Transverse colon (tissue), 4 donors: ENCODE measurements around the gene CFAP299. TPM values are rescaled to one million over a fixed set of nuclear protein-coding genes. Genes with fewer than 3 reads are reported as not detected.

ENCODE experiments used
- DNase-seq: peaks from one replicate; pipeline ENCODE4 v3.0.0-alpha.2; 2019
- H3K27ac ChIP-seq, 4 donors: fragments of 200-600 bp; sonication (generic); 2 replicates each; pipeline ENCODE4 v1.5.1; 2016 to 2018; ENCODE audit warnings: inconsistent platforms in 4 of 4
- H3K27me3 ChIP-seq: fragments of 200-600 bp; sonication (generic); 2 replicates; pipeline ENCODE4 v1.5.1; 2017; ENCODE audit warnings: inconsistent platforms
- H3K36me3 ChIP-seq, 4 donors: fragments of 200-600 bp; sonication (generic); 2 replicates each; pipeline ENCODE4 v1.5.1; 2017 to 2019; ENCODE audit warnings: inconsistent platforms in 4 of 4
- H3K4me1 ChIP-seq, 4 donors: fragments of 200-600 bp; sonication (generic); 2 replicates each; pipeline ENCODE4 v1.5.1; 2017 to 2020; ENCODE audit warnings: inconsistent platforms in 4 of 4
- H3K4me3 ChIP-seq, 4 donors: fragments of 200-600 bp; sonication (generic); 1 replicate in 1 of 4; 2 replicates in 3 of 4; pipeline versions ENCODE4 v1.5.1 to v1.6.1; 2017 to 2019; ENCODE audit warnings: inconsistent platforms in 4 of 4
- H3K9me3 ChIP-seq, 2 donors: fragments of 200-600 bp; sonication (generic); 2 replicates each; pipeline ENCODE4 v1.5.1; 2017 to 2019; ENCODE audit warnings: inconsistent platforms in 2 of 2
- EP300 ChIP-seq: sonication (generic); formaldehyde crosslinking; IDR thresholded peaks from one replicate; pipeline ENCODE4 v1.6.1; 2017; ENCODE audit warnings: antibody characterized with exemption, low read depth
- POLR2A ChIP-seq: fragments of 450-650 bp; IDR thresholded peaks from one replicate; pipeline ENCODE4 v1.6.1; 2016; ENCODE audit warnings: antibody characterized with exemption, mild to moderate bottlenecking, moderate library complexity
- POLR2AphosphoS5 ChIP-seq, 3 donors: sonication (generic); formaldehyde crosslinking; IDR thresholded peaks; one replicate each; pipeline ENCODE4 v1.6.1; 2016; ENCODE audit warnings: antibody characterized with exemption in 3 of 3
- WGBS, 2 donors: methylation state at CpG; one replicate each; pipeline ENCODE4 v1.1.5; 2018; ENCODE audit warnings: low coverage in 1 of 2; 5-methylcytosine and 5-hydroxymethylcytosine counted together
- in situ Hi-C, 4 donors: fragments of 200-750 bp; cut with MboI; loops; one replicate each; pipeline versions ENCODE4 v1.15.0 to v1.15.1; 2017; ENCODE audit warnings: low sequenced_read_pairs in 3 of 4, low pct_ligation_motif_present in 1 of 4, low pct_unique_long_range_greater_than_20kb in 1 of 4
- intact Hi-C: fragments of 100-400 bp; cut with DNase I; formaldehyde crosslinking; loops from one replicate; pipeline ENCODE4 v1.15.1; 2023; ENCODE audit warnings: low total_unique reads
- total RNA-seq, 4 donors: library from RNA; depleted of rRNA; stranded (reverse); fragments of >200 nt; gene quantifications; one replicate each; pipeline ENCODE4 v1.1.0, GENCODE V29; 2016
- TF ChIP-seq, protein P1 (sequence below), 5 experiments: fragments of 200-600 bp in 3 of 5; fragments of 450-650 bp in 2 of 5; sonication (generic) in 3 of 5; IDR thresholded peaks; 1 replicate in 2 of 5; 2 replicates in 3 of 5; pipeline ENCODE4 v1.5.1; 2016 to 2017; ENCODE audit warnings: antibody characterized with exemption in 5 of 5, inconsistent platforms in 3 of 5, mild to moderate bottlenecking in 2 of 5, moderate library complexity in 1 of 5

CFAP299 gene
- total RNA-seq, 4 donors from 2014 or later = not detected

- H3K27me3 ChIP-seq = no peaks in the 10 kb centered on the region
- H3K4me3 ChIP-seq = no peak overlapping the region
- H3K9me3 ChIP-seq = no peaks in the 10 kb centered on the region
- no peak overlapping the region for H3K27ac ChIP-seq
- no peaks in the 10 kb centered on the region for H3K36me3 ChIP-seq
- no peak for DNase-seq
- intact Hi-C loops = no loop called here
- in situ Hi-C loops = no loop called here
- H3K4me1 ChIP-seq = no peaks in the 10 kb centered on the region
- no peak for TF ChIP-seq EP300
- TF ChIP-seq POLR2A = no peak
- TF ChIP-seq, protein P1, sequence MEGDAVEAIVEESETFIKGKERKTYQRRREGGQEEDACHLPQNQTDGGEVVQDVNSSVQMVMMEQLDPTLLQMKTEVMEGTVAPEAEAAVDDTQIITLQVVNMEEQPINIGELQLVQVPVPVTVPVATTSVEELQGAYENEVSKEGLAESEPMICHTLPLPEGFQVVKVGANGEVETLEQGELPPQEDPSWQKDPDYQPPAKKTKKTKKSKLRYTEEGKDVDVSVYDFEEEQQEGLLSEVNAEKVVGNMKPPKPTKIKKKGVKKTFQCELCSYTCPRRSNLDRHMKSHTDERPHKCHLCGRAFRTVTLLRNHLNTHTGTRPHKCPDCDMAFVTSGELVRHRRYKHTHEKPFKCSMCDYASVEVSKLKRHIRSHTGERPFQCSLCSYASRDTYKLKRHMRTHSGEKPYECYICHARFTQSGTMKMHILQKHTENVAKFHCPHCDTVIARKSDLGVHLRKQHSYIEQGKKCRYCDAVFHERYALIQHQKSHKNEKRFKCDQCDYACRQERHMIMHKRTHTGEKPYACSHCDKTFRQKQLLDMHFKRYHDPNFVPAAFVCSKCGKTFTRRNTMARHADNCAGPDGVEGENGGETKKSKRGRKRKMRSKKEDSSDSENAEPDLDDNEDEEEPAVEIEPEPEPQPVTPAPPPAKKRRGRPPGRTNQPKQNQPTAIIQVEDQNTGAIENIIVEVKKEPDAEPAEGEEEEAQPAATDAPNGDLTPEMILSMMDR (IDR thresholded peaks at IDR 0.05) = no peak
- no peak for TF ChIP-seq POLR2AphosphoS5 (IDR thresholded peaks at IDR 0.05)
Observed at GRCh38 chr4:80446248-80446647, 110.7 kb downstream of the CFAP299 start.

GRCh38 chr4:80446664-80447063 lies 111.1 kb downstream of the CFAP299 start:
- whole genome bisulfite sequencing, 2 donors = 81 to 86% methylated on average over 1 of the region's 1 CpG
- H3K4me1 ChIP-seq = no peaks in the 10 kb centered on the region
- H3K27ac ChIP-seq = no peak overlapping the region
- H3K27me3 ChIP-seq = no peaks in the 10 kb centered on the region
- in situ Hi-C loops (no loop called here), intact Hi-C loops (no loop called here)
- no peaks in the 10 kb centered on the region for H3K9me3 ChIP-seq
- no peaks in the 10 kb centered on the region for H3K36me3 ChIP-seq
- DNase-seq = no peak
- TF ChIP-seq EP300 (no peak), POLR2A (no peak)
- no peak overlapping the region for H3K4me3 ChIP-seq

- in situ Hi-C loops = no loop called here
- 90 to 92% methylated on average over 4 to 9 of the region's 9 CpGs for WGBS, 2 donors
- no peak for TF ChIP-seq POLR2A
- DNase-seq = no peak
- Histone ChIP-seq H3K4me3 (no peak overlapping the region), H3K27me3 (no peaks in the 10 kb centered on the region), H3K27ac (no peak overlapping the region), H3K36me3 (no peaks in the 10 kb centered on the region), H3K9me3 (no peaks in the 10 kb centered on the region), H3K4me1 (no peaks in the 10 kb centered on the region)
- intact Hi-C loops = no loop called here
Observed at GRCh38 chr4:80447493-80447892, 112.0 kb downstream of the CFAP299 start.

DNA sequence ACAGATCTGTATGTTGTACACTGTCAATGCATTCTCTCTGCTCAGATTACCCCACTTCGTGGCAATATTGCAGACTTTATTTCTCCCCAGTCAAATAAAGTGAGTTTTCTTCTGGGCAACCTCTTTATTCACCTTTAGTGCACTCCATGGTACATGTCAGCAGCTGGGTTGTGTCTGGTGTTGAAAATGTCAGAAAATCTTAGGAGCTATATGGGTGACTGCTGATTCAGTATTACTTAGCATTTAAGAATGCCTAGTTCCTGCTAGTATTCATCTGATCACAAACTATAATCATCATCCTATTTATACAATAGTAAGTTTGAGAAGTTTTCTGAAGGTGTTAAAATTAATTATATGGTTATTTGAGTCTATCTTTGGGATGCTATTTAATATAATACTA lies 112.5 kb downstream of the CFAP299 start:
- WGBS, 2 donors = 40 to 71% methylated on average over 1 of the region's 1 CpG
- no peaks in the 10 kb centered on the region for H3K4me1 ChIP-seq
- in situ Hi-C loops = no loop called here
- no peak for TF ChIP-seq POLR2AphosphoS5 (IDR thresholded peaks at IDR 0.05)
- H3K27ac ChIP-seq = no peak overlapping the region
- no peak for DNase-seq
- intact Hi-C loops = no loop called here
- no peaks in the 10 kb centered on the region for H3K9me3 ChIP-seq
- no peaks in the 10 kb centered on the region for H3K36me3 ChIP-seq
- H3K27me3 ChIP-seq = no peaks in the 10 kb centered on the region
- H3K4me3 ChIP-seq = no peak overlapping the region

- H3K4me1 ChIP-seq = no peaks in the 10 kb centered on the region
- TF ChIP-seq POLR2AphosphoS5 (IDR thresholded peaks at IDR 0.05) (no peak), EP300 (no peak), POLR2A (no peak)
- TF ChIP-seq, protein P1 (IDR thresholded peaks at IDR 0.05) = no peak
- H3K27me3 ChIP-seq = no peaks in the 10 kb centered on the region
- H3K27ac ChIP-seq = no peak overlapping the region
- WGBS, 2 donors = 63 to 88% methylated on average over 2 of the region's 2 CpGs
- no peak overlapping the region for H3K4me3 ChIP-seq
- no peaks in the 10 kb centered on the region for H3K36me3 ChIP-seq
- intact Hi-C loops = loop anchor here (1.0 kb wide), 1 partner anchor 12 kb away; no protein-coding TSS in a partner anchor
- no peak for DNase-seq
- no peaks in the 10 kb centered on the region for H3K9me3 ChIP-seq
- in situ Hi-C loops = no loop called here
Observed at GRCh38 chr4:80452055-80452454, 116.5 kb downstream of the CFAP299 start.

- DNase-seq = no peak
- in situ Hi-C loops (no loop called here), intact Hi-C loops (loop anchor here (1.0 kb wide), 1 partner anchor 12 kb away; no protein-coding TSS in a partner anchor)
- 64 to 66% methylated on average over 4 of the region's 4 CpGs for WGBS, 2 donors
- Histone ChIP-seq H3K9me3 (no peaks in the 10 kb centered on the region), H3K36me3 (no peaks in the 10 kb centered on the region), H3K27me3 (no peaks in the 10 kb centered on the region), H3K4me1 (no peaks in the 10 kb centered on the region), H3K27ac (no peak overlapping the region), H3K4me3 (no peak overlapping the region)
- TF ChIP-seq EP300 (no peak), POLR2AphosphoS5 (IDR thresholded peaks at IDR 0.05) (no peak), POLR2A (no peak)
- TF ChIP-seq, protein P1 (IDR thresholded peaks at IDR 0.05) = no peak
Observed at GRCh38 chr4:80452768-80453167, 117.2 kb downstream of the CFAP299 start.
